T-helper 1 cell treated with Interleukin-12 subunit alpha and Interleukin-12 subunit beta and Interleukin-4 antibody, amounts not matched to agents 30 μg/mL and 1 μg/mL, for 36 hours (primary cell): ENCODE data around the gene RNF112.

Experiments used
- H3K27ac Mint-ChIP-seq: one replicate; pipeline ENCODE4 v1.8.0; 2021; ENCODE audit warnings: mild to moderate bottlenecking, mixed read lengths
- H3K27me3 Mint-ChIP-seq: one replicate; pipeline ENCODE4 v1.8.0; 2021; ENCODE audit warnings: low read depth, mixed read lengths
- H3K36me3 Mint-ChIP-seq: one replicate; pipeline ENCODE4 v1.8.0; 2021; ENCODE audit warnings: low read depth, mixed read lengths
- H3K4me1 Mint-ChIP-seq: one replicate; pipeline ENCODE4 v1.8.0; 2021; ENCODE audit warnings: low read depth, mixed read lengths
- H3K4me3 Mint-ChIP-seq: one replicate; pipeline ENCODE4 v1.8.0; 2021; ENCODE audit warnings: mild to moderate bottlenecking, moderate library complexity, mixed read lengths
- H3K9me3 Mint-ChIP-seq: one replicate; pipeline ENCODE4 v1.8.0; 2021; ENCODE audit warnings: mixed read lengths

RNF112 gene

DNA sequence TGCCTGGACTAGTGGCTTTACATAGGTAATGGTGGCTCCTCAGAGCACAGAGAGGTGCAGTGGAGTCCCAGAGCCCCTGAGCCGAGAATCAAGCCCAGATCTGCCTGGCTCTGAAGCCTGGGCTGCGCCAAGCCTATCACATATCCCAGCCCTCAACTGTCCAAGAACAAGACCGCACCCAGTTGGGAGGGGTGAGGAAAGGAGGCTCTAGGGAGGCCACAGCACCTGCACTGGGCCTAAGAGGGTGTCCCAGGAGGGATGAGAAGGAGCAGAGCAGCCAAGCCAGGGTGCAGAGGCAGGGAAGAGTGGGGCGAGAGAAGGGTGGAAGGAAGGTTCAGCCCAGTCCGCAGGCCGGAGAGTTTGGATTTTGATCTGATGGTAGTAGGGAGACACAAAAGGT lies 941 bp upstream of the RNF112 start:
- no peak overlapping the region for H3K27ac Mint-ChIP-seq
- H3K4me1 Mint-ChIP-seq: no peaks in the 10 kb centered on the region
- H3K36me3 Mint-ChIP-seq: no peaks in the 10 kb centered on the region
- H3K4me3 Mint-ChIP-seq: no peak overlapping the region
- H3K9me3 Mint-ChIP-seq: no peaks in the 10 kb centered on the region
- no peaks in the 10 kb centered on the region for H3K27me3 Mint-ChIP-seq

GRCh38 chr17:19411631-19412030 lies 599 bp downstream of the RNF112 start:
- Mint-ChIP-seq H3K4me3 (no peak overlapping the region), H3K36me3 (no peaks in the 10 kb centered on the region), H3K27me3 (no peaks in the 10 kb centered on the region), H3K27ac (no peak overlapping the region), H3K4me1 (no peaks in the 10 kb centered on the region), H3K9me3 (no peaks in the 10 kb centered on the region)

DNA sequence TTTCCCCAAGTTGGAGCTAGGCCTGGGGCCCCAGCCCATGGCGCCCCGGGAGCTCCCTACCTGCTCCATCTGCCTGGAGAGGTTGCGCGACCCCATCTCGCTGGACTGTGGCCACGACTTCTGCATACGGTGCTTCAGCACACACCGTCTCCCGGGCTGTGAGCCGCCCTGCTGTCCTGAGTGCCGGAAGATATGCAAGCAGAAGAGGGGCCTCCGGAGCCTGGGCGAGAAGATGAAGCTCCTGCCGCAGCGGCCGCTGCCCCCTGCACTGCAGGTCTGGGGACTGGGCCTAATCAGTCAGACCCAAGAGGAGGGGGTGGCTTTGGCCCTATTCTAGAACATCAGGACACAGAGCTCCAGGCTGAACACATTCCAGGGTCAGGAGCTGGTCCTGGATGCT lies 1.5 kb downstream of the RNF112 start:
- H3K4me1 Mint-ChIP-seq: peaks cover 2% of the 10 kb centered on the region
- H3K9me3 Mint-ChIP-seq: no peaks in the 10 kb centered on the region
- no peaks in the 10 kb centered on the region for H3K36me3 Mint-ChIP-seq
- no peaks in the 10 kb centered on the region for H3K27me3 Mint-ChIP-seq
- H3K27ac Mint-ChIP-seq: no peak overlapping the region
- no peak overlapping the region for H3K4me3 Mint-ChIP-seq

- Mint-ChIP-seq H3K9me3 (no peaks in the 10 kb centered on the region), H3K27ac (no peak overlapping the region), H3K4me3 (no peak overlapping the region), H3K27me3 (no peaks in the 10 kb centered on the region), H3K36me3 (no peaks in the 10 kb centered on the region), H3K4me1 (peaks cover 7% of the 10 kb centered on the region)
These were observed 2.0 kb downstream of the RNF112 start for GRCh38 chr17:19412984-19413383.

- Mint-ChIP-seq H3K9me3 (no peaks in the 10 kb centered on the region), H3K4me1 (peaks cover 11% of the 10 kb centered on the region), H3K27me3 (no peaks in the 10 kb centered on the region), H3K4me3 (no peak overlapping the region), H3K27ac (no peak overlapping the region), H3K36me3 (no peaks in the 10 kb centered on the region)
These were observed 2.7 kb downstream of the RNF112 start for GRCh38 chr17:19413761-19414160.

- H3K27me3 Mint-ChIP-seq: no peaks in the 10 kb centered on the region
- no peak overlapping the region for H3K27ac Mint-ChIP-seq
- H3K4me1 Mint-ChIP-seq: peaks cover 12% of the 10 kb centered on the region
- no peaks in the 10 kb centered on the region for H3K9me3 Mint-ChIP-seq
- no peak overlapping the region for H3K4me3 Mint-ChIP-seq
- H3K36me3 Mint-ChIP-seq: no peaks in the 10 kb centered on the region
These were observed 3.6 kb downstream of the RNF112 start for GRCh38 chr17:19414396-19415280.

DNA sequence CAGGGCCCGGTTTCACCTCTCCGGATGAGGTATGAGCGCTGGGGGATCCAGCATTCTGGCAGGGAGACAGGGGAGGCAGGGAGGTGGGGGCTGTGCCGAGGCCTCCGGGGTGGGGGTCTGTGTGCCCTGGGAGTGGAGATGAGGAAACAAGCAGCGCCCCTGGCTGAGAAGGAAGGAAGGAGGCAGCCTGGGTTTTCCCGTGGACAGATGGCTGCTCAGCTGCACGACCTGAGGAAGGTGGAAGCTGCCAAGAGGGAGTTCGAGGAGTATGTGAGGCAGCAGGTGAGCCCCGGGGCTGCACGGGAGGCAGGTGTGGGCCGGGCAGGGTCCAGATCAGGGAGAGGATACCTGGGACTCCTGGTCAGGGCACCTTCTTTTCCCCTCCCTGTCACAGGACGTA lies 4.3 kb downstream of the RNF112 start:
- H3K27me3 Mint-ChIP-seq: no peaks in the 10 kb centered on the region
- H3K9me3 Mint-ChIP-seq: no peaks in the 10 kb centered on the region
- no peak overlapping the region for H3K27ac Mint-ChIP-seq
- H3K4me3 Mint-ChIP-seq: no peak overlapping the region
- H3K36me3 Mint-ChIP-seq: no peaks in the 10 kb centered on the region
- peaks cover 12% of the 10 kb centered on the region for H3K4me1 Mint-ChIP-seq

- Mint-ChIP-seq H3K36me3 (no peaks in the 10 kb centered on the region), H3K27ac (no peak overlapping the region), H3K9me3 (no peaks in the 10 kb centered on the region), H3K4me1 (peaks cover 12% of the 10 kb centered on the region), H3K4me3 (no peak overlapping the region), H3K27me3 (peaks cover 4% of the 10 kb centered on the region)
These were observed 5.1 kb downstream of the RNF112 start for GRCh38 chr17:19415806-19416775.

DNA sequence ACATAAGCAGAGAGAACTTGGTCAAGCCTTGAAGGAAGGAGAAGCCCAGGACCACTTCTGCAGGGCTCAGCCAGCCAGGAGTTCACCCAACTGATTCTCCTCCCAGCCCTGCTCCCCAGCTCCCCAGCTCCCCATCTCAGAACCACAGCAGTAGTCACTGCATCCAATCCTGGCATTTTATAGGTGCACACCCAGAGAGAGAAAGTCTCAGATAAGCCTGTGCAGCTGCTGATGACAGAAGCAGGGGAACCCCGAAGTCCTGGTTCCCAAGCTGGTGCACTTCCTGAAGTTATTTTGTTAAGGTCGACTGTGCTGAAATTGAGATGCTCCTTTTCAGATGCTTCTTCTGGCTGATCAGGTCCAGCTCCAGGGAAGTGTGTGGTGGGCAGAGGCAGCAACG lies 6.6 kb downstream of the RNF112 start:
- Mint-ChIP-seq H3K27me3 (peaks cover 7% of the 10 kb centered on the region), H3K36me3 (no peaks in the 10 kb centered on the region), H3K9me3 (no peaks in the 10 kb centered on the region), H3K4me3 (no peak overlapping the region), H3K27ac (no peak overlapping the region), H3K4me1 (peaks cover 12% of the 10 kb centered on the region)

DNA sequence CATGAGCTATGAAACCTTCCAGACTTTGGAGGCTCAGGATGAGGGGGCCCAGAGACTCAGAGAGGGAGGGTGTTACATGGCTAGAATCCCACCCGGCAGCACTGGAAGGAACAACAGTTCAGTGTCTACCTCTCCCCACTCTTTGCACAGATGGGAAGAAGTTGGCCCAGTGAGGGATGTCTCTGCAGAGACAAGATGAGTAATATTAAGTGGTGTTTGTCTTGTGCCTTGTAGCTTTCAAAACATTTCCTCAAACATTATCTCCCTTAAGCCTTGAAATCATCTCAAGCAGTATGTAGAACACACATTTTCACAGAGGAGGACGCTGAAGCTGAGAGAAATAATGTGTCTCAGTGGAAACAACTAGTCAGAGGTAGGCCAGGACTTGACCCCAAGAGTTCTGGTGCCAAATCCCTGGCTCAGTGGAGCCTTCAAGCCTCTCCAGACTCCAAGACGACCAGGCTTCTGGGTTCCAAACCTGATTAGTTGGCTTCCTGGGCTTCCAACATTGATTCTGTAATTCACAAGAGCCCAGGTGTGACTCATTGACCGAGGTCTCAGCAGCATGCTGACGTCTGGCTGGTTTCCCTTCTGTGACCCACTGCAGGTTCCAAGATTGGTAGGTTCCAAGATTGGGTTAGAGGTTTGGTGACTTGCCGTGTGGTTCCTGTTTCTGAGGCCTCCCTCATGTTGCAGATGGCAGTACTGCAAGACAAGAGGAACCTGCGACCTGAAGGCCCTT lies 7.4 kb downstream of the RNF112 start:
- H3K27ac Mint-ChIP-seq: no peak overlapping the region
- H3K27me3 Mint-ChIP-seq: peaks cover 12% of the 10 kb centered on the region
- peaks cover 12% of the 10 kb centered on the region for H3K4me1 Mint-ChIP-seq
- H3K9me3 Mint-ChIP-seq: no peaks in the 10 kb centered on the region
- H3K4me3 Mint-ChIP-seq: no peak overlapping the region
- H3K36me3 Mint-ChIP-seq: no peaks in the 10 kb centered on the region

- H3K4me1 Mint-ChIP-seq: peaks cover 12% of the 10 kb centered on the region
- H3K4me3 Mint-ChIP-seq: no peak overlapping the region
- H3K9me3 Mint-ChIP-seq: no peaks in the 10 kb centered on the region
- H3K27ac Mint-ChIP-seq: no peak overlapping the region
- H3K27me3 Mint-ChIP-seq: peaks cover 14% of the 10 kb centered on the region
- H3K36me3 Mint-ChIP-seq: no peaks in the 10 kb centered on the region
These were observed 10.2 kb downstream of the RNF112 start for GRCh38 chr17:19421219-19421618.

DNA sequence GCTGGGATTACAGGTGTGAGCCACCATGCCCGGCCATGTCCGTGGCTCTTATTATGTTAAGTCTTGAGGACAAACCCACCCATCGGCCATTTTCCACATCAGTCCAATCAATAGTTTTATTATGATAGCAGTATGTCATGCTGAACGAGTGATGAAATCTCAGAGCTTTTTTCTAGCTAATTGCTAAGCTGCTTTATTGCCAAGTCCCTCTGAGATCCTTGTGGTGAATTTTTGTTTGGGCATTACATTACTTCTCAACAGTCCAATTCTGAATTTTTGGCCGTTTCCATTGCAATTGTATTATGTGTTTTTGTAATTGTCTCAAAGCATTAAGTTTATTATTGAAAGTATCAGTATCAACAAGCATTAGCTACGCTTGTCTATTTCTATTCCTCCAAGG lies 10.9 kb downstream of the RNF112 start:
- H3K9me3 Mint-ChIP-seq: no peaks in the 10 kb centered on the region
- H3K27ac Mint-ChIP-seq: no peak overlapping the region

DNA sequence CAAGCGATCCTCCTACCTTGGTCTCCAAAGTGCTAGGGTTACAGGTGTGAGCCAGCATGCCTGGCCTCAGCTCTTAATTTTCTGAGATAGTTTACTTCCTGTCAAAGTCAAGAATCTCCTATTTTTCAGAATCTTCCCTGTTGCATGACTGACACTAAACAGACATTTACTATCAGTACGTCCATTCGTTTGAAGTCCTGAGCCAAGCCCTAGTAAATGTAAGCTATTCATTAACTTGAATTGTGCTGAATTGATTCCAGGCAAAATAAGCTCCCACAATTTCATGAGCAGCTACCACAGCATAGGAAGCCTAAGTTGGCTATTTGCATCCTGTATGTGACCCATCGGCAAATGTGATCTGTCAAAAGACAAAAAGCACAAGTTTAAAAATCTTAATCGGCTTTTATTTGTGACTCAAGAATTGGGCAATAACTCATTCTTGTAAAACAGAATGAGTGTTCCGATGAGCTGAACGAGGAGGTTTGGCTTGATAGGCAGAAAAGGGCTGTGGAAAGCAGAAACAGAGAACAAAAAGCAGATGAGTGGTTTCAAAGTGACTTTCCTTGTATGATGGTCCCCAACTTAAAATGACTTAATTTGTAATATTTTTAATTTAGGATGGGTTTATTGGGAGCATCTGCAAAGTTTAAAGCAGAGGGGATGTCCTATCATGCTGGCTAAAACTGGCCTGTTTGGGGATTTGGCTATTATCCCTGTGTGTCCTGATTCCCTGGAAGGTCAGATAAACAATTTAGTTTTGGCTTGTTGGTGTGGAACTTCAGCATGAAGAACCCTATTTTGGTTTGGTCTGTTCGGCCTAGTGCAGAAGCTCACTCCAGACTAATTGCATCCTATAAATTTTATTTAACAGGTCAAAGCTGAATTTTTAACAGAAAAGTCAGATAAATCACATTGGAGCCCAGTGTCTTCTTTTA lies 14.2 kb downstream of the RNF112 start:
- Mint-ChIP-seq H3K4me3 (no peak overlapping the region), H3K4me1 (no peaks in the 10 kb centered on the region), H3K27ac (no peak overlapping the region), H3K9me3 (no peaks in the 10 kb centered on the region), H3K27me3 (peaks cover 20% of the 10 kb centered on the region), H3K36me3 (no peaks in the 10 kb centered on the region)

More for the DNA sequence above, 10.9 kb downstream of the RNF112 start:
- no peaks in the 10 kb centered on the region for H3K36me3 Mint-ChIP-seq
- peaks cover 12% of the 10 kb centered on the region for H3K4me1 Mint-ChIP-seq
- H3K4me3 Mint-ChIP-seq: no peak overlapping the region
- peaks cover 20% of the 10 kb centered on the region for H3K27me3 Mint-ChIP-seq
